Transverse colon (tissue), 4 donors: ENCODE data around the gene OCA2. TPM values are rescaled to one million over a fixed set of nuclear protein-coding genes. Genes with fewer than 3 reads are reported as not detected.

Experiments used
- DNase-seq: peaks from one replicate; pipeline ENCODE4 v3.0.0-alpha.2; 2019
- H3K27ac ChIP-seq, 4 donors: fragments of 200-600 bp; sonication (generic); 2 replicates each; pipeline ENCODE4 v1.5.1; 2016 to 2018; ENCODE audit warnings: inconsistent platforms in 4 of 4
- H3K27me3 ChIP-seq: fragments of 200-600 bp; sonication (generic); 2 replicates; pipeline ENCODE4 v1.5.1; 2017; ENCODE audit warnings: inconsistent platforms
- H3K36me3 ChIP-seq, 4 donors: fragments of 200-600 bp; sonication (generic); 2 replicates each; pipeline ENCODE4 v1.5.1; 2017 to 2019; ENCODE audit warnings: inconsistent platforms in 4 of 4
- H3K4me1 ChIP-seq, 4 donors: fragments of 200-600 bp; sonication (generic); 2 replicates each; pipeline ENCODE4 v1.5.1; 2017 to 2020; ENCODE audit warnings: inconsistent platforms in 4 of 4
- H3K4me3 ChIP-seq, 4 donors: fragments of 200-600 bp; sonication (generic); 1 replicate in 1 of 4; 2 replicates in 3 of 4; pipeline versions ENCODE4 v1.5.1 to v1.6.1; 2017 to 2019; ENCODE audit warnings: inconsistent platforms in 4 of 4
- H3K9me3 ChIP-seq, 2 donors: fragments of 200-600 bp; sonication (generic); 2 replicates each; pipeline ENCODE4 v1.5.1; 2017 to 2019; ENCODE audit warnings: inconsistent platforms in 2 of 2
- EP300 ChIP-seq: sonication (generic); formaldehyde crosslinking; IDR thresholded peaks from one replicate; pipeline ENCODE4 v1.6.1; 2017; ENCODE audit warnings: antibody characterized with exemption, low read depth
- POLR2A ChIP-seq: fragments of 450-650 bp; IDR thresholded peaks from one replicate; pipeline ENCODE4 v1.6.1; 2016; ENCODE audit warnings: antibody characterized with exemption, mild to moderate bottlenecking, moderate library complexity
- POLR2AphosphoS5 ChIP-seq, 3 donors: sonication (generic); formaldehyde crosslinking; IDR thresholded peaks; one replicate each; pipeline ENCODE4 v1.6.1; 2016; ENCODE audit warnings: antibody characterized with exemption in 3 of 3
- WGBS, 2 donors: methylation state at CpG; one replicate each; pipeline ENCODE4 v1.1.5; 2018; ENCODE audit warnings: low coverage in 1 of 2; 5-methylcytosine and 5-hydroxymethylcytosine counted together
- in situ Hi-C, 4 donors: fragments of 200-750 bp; cut with MboI; loops; one replicate each; pipeline versions ENCODE4 v1.15.0 to v1.15.1; 2017; ENCODE audit warnings: low sequenced_read_pairs in 3 of 4, low pct_ligation_motif_present in 1 of 4, low pct_unique_long_range_greater_than_20kb in 1 of 4
- intact Hi-C: fragments of 100-400 bp; cut with DNase I; formaldehyde crosslinking; loops from one replicate; pipeline ENCODE4 v1.15.1; 2023; ENCODE audit warnings: low total_unique reads
- total RNA-seq, 4 donors: library from RNA; depleted of rRNA; stranded (reverse); fragments of >200 nt; gene quantifications; one replicate each; pipeline ENCODE4 v1.1.0, GENCODE V29; 2016
- TF ChIP-seq, protein P1 (sequence below), 5 experiments: fragments of 200-600 bp in 3 of 5; fragments of 450-650 bp in 2 of 5; sonication (generic) in 3 of 5; IDR thresholded peaks; 1 replicate in 2 of 5; 2 replicates in 3 of 5; pipeline ENCODE4 v1.5.1; 2016 to 2017; ENCODE audit warnings: antibody characterized with exemption in 5 of 5, inconsistent platforms in 3 of 5, mild to moderate bottlenecking in 2 of 5, moderate library complexity in 1 of 5

The OCA2 gene
- total RNA-seq, 4 donors from 2014 or later, result 1.4 to 1.9 TPM; not detected in 2

DNA sequence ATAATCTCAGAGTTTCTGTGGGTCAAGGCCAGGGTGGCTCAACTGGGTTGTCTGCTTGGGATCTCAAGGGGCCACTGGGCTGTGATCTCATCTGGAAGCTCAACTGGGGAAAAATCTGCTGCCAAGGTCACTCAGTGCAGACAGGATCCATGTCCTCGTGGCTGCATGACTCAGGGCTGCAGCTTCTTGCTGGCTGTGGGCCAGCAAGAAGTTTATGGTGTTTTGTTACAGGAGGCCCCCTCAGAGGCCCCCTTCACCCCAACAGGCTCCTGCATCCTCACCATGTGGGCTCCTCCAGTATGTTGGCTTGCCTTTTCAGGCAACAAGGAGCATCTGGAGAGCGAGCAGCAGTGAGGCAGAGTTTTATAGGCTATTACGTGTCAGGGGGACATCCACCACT, 14.6 kb downstream of the OCA2 start:
- in situ Hi-C loops (no loop called here), intact Hi-C loops (no loop called here)
- H3K4me3 ChIP-seq, result no peak overlapping the region
- H3K4me1 ChIP-seq, result peaks cover 0 to 14% (median 8%) of the 10 kb centered on the region in 4 donors
- no peak overlapping the region for H3K27ac ChIP-seq
- H3K27me3 ChIP-seq, result no peaks in the 10 kb centered on the region
- TF ChIP-seq POLR2AphosphoS5 (IDR thresholded peaks at IDR 0.05), result no peak
- TF ChIP-seq EP300, result no peak
- TF ChIP-seq, protein P1, sequence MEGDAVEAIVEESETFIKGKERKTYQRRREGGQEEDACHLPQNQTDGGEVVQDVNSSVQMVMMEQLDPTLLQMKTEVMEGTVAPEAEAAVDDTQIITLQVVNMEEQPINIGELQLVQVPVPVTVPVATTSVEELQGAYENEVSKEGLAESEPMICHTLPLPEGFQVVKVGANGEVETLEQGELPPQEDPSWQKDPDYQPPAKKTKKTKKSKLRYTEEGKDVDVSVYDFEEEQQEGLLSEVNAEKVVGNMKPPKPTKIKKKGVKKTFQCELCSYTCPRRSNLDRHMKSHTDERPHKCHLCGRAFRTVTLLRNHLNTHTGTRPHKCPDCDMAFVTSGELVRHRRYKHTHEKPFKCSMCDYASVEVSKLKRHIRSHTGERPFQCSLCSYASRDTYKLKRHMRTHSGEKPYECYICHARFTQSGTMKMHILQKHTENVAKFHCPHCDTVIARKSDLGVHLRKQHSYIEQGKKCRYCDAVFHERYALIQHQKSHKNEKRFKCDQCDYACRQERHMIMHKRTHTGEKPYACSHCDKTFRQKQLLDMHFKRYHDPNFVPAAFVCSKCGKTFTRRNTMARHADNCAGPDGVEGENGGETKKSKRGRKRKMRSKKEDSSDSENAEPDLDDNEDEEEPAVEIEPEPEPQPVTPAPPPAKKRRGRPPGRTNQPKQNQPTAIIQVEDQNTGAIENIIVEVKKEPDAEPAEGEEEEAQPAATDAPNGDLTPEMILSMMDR (IDR thresholded peaks at IDR 0.05), result no peak
- H3K36me3 ChIP-seq, result no peaks in the 10 kb centered on the region
- WGBS, 2 donors, result 65% methylated on average over 3 of the region's 3 CpGs; no CpG with 5 or more reads in 1 of the 2 donors
- H3K9me3 ChIP-seq, result peaks cover 0 to 7% of the 10 kb centered on the region in 2 donors
- DNase-seq, result no peak

DNA sequence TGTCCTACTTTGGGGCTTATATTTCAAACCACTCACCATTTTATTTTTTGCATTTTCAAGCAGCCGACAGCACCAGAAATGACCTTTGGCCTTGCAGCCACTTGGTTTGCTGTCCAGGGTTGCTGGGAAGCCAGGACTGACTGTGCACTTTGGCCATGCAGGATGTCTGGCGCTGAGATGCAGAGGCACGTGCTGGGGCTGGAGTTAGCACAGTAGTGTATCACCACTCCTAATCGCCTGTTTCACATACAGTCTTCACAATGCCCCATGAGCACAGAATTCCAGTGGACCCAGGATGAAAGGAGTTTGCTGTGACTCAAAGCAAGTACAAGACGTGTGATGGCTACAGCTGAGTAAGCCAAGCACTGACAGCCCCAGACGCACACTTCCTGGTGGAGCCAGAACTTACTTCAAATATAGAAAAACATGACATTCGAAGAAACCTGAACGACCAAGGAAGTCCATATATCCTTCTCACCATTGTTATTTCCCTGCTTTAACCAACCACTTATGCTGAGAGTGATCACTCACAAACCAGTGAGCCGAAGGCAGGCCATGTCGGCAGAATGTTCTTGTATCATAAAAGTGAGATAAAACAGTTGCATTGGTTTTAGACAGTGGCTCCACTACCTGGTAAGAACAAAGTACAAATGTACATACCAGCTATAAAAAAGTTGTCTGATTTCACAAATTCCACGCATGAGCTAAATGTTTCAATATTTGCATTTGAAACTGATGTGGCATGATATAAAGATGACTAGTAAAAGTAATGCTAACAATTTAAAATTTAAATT, 16.0 kb downstream of the OCA2 start:
- H3K36me3 ChIP-seq, result no peaks in the 10 kb centered on the region
- H3K27ac ChIP-seq, result no peak overlapping the region
- in situ Hi-C loops, result no loop called here
- no peaks in the 10 kb centered on the region for H3K9me3 ChIP-seq
- H3K27me3 ChIP-seq, result no peaks in the 10 kb centered on the region
- intact Hi-C loops, result no loop called here
- peaks cover 0 to 14% (median 8%) of the 10 kb centered on the region in 4 donors for H3K4me1 ChIP-seq
- H3K4me3 ChIP-seq, result no peak overlapping the region
- TF ChIP-seq POLR2A (no peak), EP300 (no peak)
- TF ChIP-seq, protein P1 (IDR thresholded peaks at IDR 0.05), result no peak
- 36 to 44% methylated on average over 5 to 11 of the region's 11 CpGs for WGBS, 2 donors
- DNase-seq, result peak; percentile 50

DNA sequence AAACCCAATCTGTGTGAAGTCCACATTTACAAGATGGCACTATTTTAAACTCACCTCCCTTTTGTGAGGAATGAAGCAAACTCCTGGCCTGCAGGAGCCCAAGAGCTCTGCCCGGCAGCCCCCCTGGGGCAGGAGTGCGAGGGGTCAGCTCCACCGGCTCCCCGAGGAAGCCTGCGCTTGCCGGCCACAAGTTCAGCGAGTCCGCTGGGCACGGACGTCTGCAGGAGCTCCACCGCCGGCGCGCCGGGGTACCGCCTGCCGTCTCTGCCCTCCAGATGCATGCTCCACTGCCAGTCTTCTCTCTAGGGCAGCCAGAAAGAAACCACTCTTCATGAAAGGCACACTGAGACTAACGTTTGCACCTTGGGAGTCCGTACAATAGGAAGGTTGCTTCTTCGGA, 17.5 kb downstream of the OCA2 start:
- WGBS, 2 donors, result 99% methylated on average over 20 of the region's 20 CpGs; no CpG with 5 or more reads in 1 of the 2 donors
- intact Hi-C loops, result no loop called here
- Histone ChIP-seq H3K4me1 (peaks cover 0 to 14% (median 8%) of the 10 kb centered on the region in 4 donors), H3K36me3 (no peaks in the 10 kb centered on the region), H3K27me3 (no peaks in the 10 kb centered on the region), H3K4me3 (no peak overlapping the region), H3K27ac (no peak overlapping the region), H3K9me3 (no peaks in the 10 kb centered on the region)
- in situ Hi-C loops, result no loop called here
- no peak for DNase-seq
- TF ChIP-seq POLR2AphosphoS5 (IDR thresholded peaks at IDR 0.05) (no peak), EP300 (no peak), POLR2A (no peak)
- TF ChIP-seq, protein P1 (IDR thresholded peaks at IDR 0.05), result no peak

DNA sequence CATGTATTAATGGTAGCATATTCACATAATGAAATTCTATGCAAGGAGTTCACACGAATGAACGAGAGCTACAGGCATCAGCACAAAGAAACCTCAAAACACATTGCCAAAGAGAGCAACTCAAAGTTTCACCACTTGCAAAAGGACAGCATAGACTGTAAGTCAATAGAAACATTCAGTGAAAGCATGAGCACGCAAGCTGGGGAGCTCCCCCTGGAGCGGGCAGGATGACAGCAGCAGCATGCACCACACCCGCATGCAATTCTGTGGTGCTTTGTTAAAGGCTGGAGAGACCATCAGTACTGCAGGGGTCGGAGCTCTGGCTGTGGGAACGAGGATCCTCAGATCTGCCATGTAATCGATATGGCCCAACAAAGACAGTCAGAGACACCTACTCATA, 18.7 kb downstream of the OCA2 start:
- TF ChIP-seq, protein P1 (IDR thresholded peaks at IDR 0.05), result no peak
- TF ChIP-seq POLR2A (no peak), POLR2AphosphoS5 (IDR thresholded peaks at IDR 0.05) (no peak), EP300 (no peak)
- intact Hi-C loops (no loop called here), in situ Hi-C loops (no loop called here)
- H3K4me3 ChIP-seq, result no peak overlapping the region
- peaks cover 0 to 14% (median 8%) of the 10 kb centered on the region in 4 donors for H3K4me1 ChIP-seq
- no peak overlapping the region for H3K27ac ChIP-seq
- 83 to 90% methylated on average over 8 of the region's 8 CpGs for WGBS, 2 donors
- DNase-seq, result no peak
- H3K36me3 ChIP-seq, result no peaks in the 10 kb centered on the region
- H3K27me3 ChIP-seq, result no peaks in the 10 kb centered on the region
- H3K9me3 ChIP-seq, result no peaks in the 10 kb centered on the region
